HepG2 (cell line): Measurements from ENCODE around the gene PCSK7. TPM values are rescaled to one million over a fixed set of nuclear protein-coding genes. Genes with fewer than 3 reads are reported as not detected.

Source experiments
- ATAC-seq: fragments of 200-7000 bp; cut with Tn5 transposase; 3 replicates; pipeline ENCODE4 v1.9.1; 2020; ENCODE audit warnings: mild to moderate bottlenecking, moderate library complexity
- BruUV-seq: library from RNA; stranded (reverse); fragments of 400-500 nt; replicated peaks from 2 replicates; lab custom pipeline; 2021; lab: Mats Ljungman, UMichigan
- CTCF ChIA-PET: fragments of 300-600 bp; formaldehyde crosslinking; extraction: SDS; loops from one replicate; lab custom pipeline; 2021; ENCODE audit warnings: low total read pairs, inconsistent platforms, low intra/inter-chr PET ratio; lab: Yijun Ruan, JAX
- POLR2A ChIA-PET: fragments of 350-600 bp; sonication (Branson Sonifier 250); formaldehyde crosslinking; loops from one replicate; lab custom pipeline; 2020; ENCODE audit warnings: antibody characterized with exemption, inconsistent platforms; lab: Yijun Ruan, JAX
- DNase-seq: peaks from one replicate; pipeline ENCODE4 v3.0.0-alpha.2; 2015; ENCODE audit warnings: low spot score
- FAIRE-seq: peaks from 3 replicates; lab custom pipeline; 2011; peaks lifted over from hg19 to GRCh38; lab: Jason Lieb, UNC
- H2AFZ ChIP-seq: one replicate; pipeline ENCODE4 v1.6.1; 2011; ENCODE audit warnings: low read length, inconsistent platforms
- H3K27ac ChIP-seq: fragments of 300-600 bp; 3 replicates; pipeline ENCODE4 v1.8.0; 2011; ENCODE audit warnings: mixed run types, mild to moderate bottlenecking, mixed read lengths, low read length, inconsistent platforms; ENCODE audit not compliant: insufficient read depth; ENCODE audit errors: extremely low read length
- H3K27me3 ChIP-seq, 2 experiments: fragments of 200-600 bp in 1 of 2; 2 replicates in 1 of 2; 3 replicates in 1 of 2; pipeline versions ENCODE4 v1.6.0 to v1.8.0; 2011; ENCODE audit warnings: low read length in 2 of 2, mild to moderate bottlenecking in 2 of 2, moderate library complexity in 2 of 2, inconsistent platforms in 1 of 2; ENCODE audit not compliant: insufficient read depth in 2 of 2, control insufficient read depth in 1 of 2
- H3K36me3 ChIP-seq, 2 experiments: fragments of 200-600 bp in 1 of 2; replicated peaks in 1 of 2; 2 replicates in 1 of 2; 3 replicates in 1 of 2; pipeline versions ENCODE4 v1.5.1 to v1.8.0; 2011; ENCODE audit warnings: low read length in 2 of 2, inconsistent platforms in 1 of 2; ENCODE audit not compliant: insufficient read depth in 2 of 2, control insufficient read depth in 1 of 2
- H3K4me1 ChIP-seq: 2 replicates; pipeline ENCODE4 v1.5.1; 2012; ENCODE audit warnings: low read length, inconsistent platforms; ENCODE audit not compliant: insufficient read depth
- H3K4me2 ChIP-seq: 2 replicates; pipeline ENCODE4 v1.6.0; 2011; ENCODE audit warnings: low read depth, low read length, inconsistent platforms
- H3K4me3 ChIP-seq, 3 experiments: fragments of 200-600 bp in 1 of 3; sonication (generic), shearing (Covaris generic) in 1 of 3; replicated peaks in 1 of 3; 2 replicates each; pipeline ENCODE4 v1.5.1; 2011 to 2016; ENCODE audit warnings: low read length in 3 of 3, inconsistent platforms in 2 of 3, low read depth in 2 of 3, mild to moderate bottlenecking in 2 of 3, control low read depth in 1 of 3, mixed read lengths in 1 of 3; ENCODE audit not compliant: insufficient read depth in 1 of 3
- H3K79me2 ChIP-seq: one replicate; pipeline ENCODE4 v1.6.1; 2011; ENCODE audit warnings: low read length, inconsistent platforms; ENCODE audit not compliant: insufficient read depth
- H3K9ac ChIP-seq: 2 replicates; pipeline ENCODE4 v1.6.0; 2011; ENCODE audit warnings: mild to moderate bottlenecking, low read depth, low read length, inconsistent platforms; ENCODE audit not compliant: insufficient read depth
- H3K9me3 ChIP-seq: 2 replicates; pipeline ENCODE4 v1.5.1; 2012; ENCODE audit warnings: mild to moderate bottlenecking, low read length
- H4K20me1 ChIP-seq: 2 replicates; pipeline ENCODE4 v1.6.0; 2011; ENCODE audit warnings: inconsistent platforms, mild to moderate bottlenecking, low read length, moderate library complexity; ENCODE audit not compliant: insufficient read depth
- ARNTL ChIP-seq: sonication (generic); formaldehyde crosslinking; IDR thresholded peaks from 2 replicates; pipeline ENCODE4 v1.4.0; 2020; ENCODE audit warnings: mild to moderate bottlenecking, missing genetic modification reagents
- FOXA1 ChIP-seq, 2 experiments: fragments of 450-650 bp in 1 of 2; sonication (generic) in 1 of 2; formaldehyde crosslinking in 1 of 2; IDR thresholded peaks; 2 replicates each; pipeline versions ENCODE4 v1.4.0 to v1.6.1; 2016 to 2020; ENCODE audit warnings: missing genetic modification reagents in 1 of 2
- FOXC1 ChIP-seq: sonication (generic); formaldehyde crosslinking; IDR thresholded peaks from 2 replicates; pipeline ENCODE4 v1.8.0; 2022; ENCODE audit warnings: mild to moderate bottlenecking, missing genetic modification reagents, borderline replicate concordance
- KAT7 ChIP-seq: IDR thresholded peaks from 2 replicates; pipeline ENCODE4 v1.6.1; 2018; ENCODE audit warnings: borderline replicate concordance, missing compliant biosample characterization
- TCF12 ChIP-seq, 2 experiments: fragments of 450-650 bp in 1 of 2; sonication (generic) in 1 of 2; formaldehyde crosslinking in 1 of 2; IDR thresholded peaks; 2 replicates each; pipeline versions ENCODE4 v1.6.1 to v1.8.0; 2017 to 2022; ENCODE audit warnings: antibody characterized with exemption in 1 of 2, mild to moderate bottlenecking in 1 of 2, missing genetic modification reagents in 1 of 2, moderate library complexity in 1 of 2
- YEATS2 ChIP-seq: sonication (generic); formaldehyde crosslinking; IDR thresholded peaks from 2 replicates; pipeline ENCODE4 v1.4.0; 2020; ENCODE audit warnings: missing genetic modification reagents, borderline replicate concordance
- ZNF619 ChIP-seq: sonication (generic); formaldehyde crosslinking; IDR thresholded peaks from 2 replicates; pipeline ENCODE4 v1.4.0; 2020; ENCODE audit warnings: mild to moderate bottlenecking, missing genetic modification reagents
- WGBS: methylation state at CpG from one replicate; pipeline ENCODE4 v1.1.6; 2017; ENCODE audit warnings: low lambda C conversion rate; 5-methylcytosine and 5-hydroxymethylcytosine counted together
- in situ Hi-C: cut with HindIII; loops from 2 replicates; pipeline ENCODE4 v1.10.0; 2017; ENCODE audit warnings: low pct_unique_long_range_greater_than_20kb; ENCODE audit not compliant: extremely low pct_ligation_motif_present
- intact Hi-C: fragments of 100-400 bp; cut with micrococcal nuclease; formaldehyde crosslinking; loops from one replicate; pipeline ENCODE4 v1.10.0; 2022; ENCODE audit not compliant: unreplicated experiment
- polyA plus RNA-seq, 8 experiments: library from polyadenylated mRNA; depleted of rRNA in 3 of 8; stranded (reverse) in 7 of 8; unstranded in 1 of 8; fragments of >200 nt; fragmentation: Illumina TruSeq in 4 of 8; extraction: Trizol in 4 of 8; gene quantifications; 2 replicates each; pipeline versions ENCODE4 v1.2.1 to v1.2.3, GENCODE V29; 2011 to 2016; ENCODE audit warnings: low read depth in 4 of 8, missing spikeins in 1 of 8, mixed read lengths in 1 of 8; ENCODE audit not compliant: insufficient read depth in 1 of 8
- total RNA-seq, 5 experiments: library from RNA; depleted of rRNA; stranded (reverse); fragments of >200 nt; fragmentation: Illumina TruSeq; extraction: Trizol; gene quantifications; 2 replicates each; pipeline ENCODE4 v1.2.3, GENCODE V29; 2016; ENCODE audit warnings: low read depth in 1 of 5
- TF ChIP-seq, protein P1 (sequence below): sonication (generic); formaldehyde crosslinking; IDR thresholded peaks from 2 replicates; pipeline ENCODE4 v1.4.0; 2020; ENCODE audit warnings: mild to moderate bottlenecking, missing genetic modification reagents
- TF ChIP-seq, protein P2 (sequence below): sonication (generic); formaldehyde crosslinking; IDR thresholded peaks from 2 replicates; pipeline ENCODE4 v1.4.0; 2020; ENCODE audit warnings: mild to moderate bottlenecking, missing genetic modification reagents

PCSK7 gene
- total and polyA plus RNA-seq, 2 of the 13 experiments (the other 11 are each of a cell fraction or from before 2014, with no cell fraction given), result 13.4 to 13.8 TPM

DNA sequence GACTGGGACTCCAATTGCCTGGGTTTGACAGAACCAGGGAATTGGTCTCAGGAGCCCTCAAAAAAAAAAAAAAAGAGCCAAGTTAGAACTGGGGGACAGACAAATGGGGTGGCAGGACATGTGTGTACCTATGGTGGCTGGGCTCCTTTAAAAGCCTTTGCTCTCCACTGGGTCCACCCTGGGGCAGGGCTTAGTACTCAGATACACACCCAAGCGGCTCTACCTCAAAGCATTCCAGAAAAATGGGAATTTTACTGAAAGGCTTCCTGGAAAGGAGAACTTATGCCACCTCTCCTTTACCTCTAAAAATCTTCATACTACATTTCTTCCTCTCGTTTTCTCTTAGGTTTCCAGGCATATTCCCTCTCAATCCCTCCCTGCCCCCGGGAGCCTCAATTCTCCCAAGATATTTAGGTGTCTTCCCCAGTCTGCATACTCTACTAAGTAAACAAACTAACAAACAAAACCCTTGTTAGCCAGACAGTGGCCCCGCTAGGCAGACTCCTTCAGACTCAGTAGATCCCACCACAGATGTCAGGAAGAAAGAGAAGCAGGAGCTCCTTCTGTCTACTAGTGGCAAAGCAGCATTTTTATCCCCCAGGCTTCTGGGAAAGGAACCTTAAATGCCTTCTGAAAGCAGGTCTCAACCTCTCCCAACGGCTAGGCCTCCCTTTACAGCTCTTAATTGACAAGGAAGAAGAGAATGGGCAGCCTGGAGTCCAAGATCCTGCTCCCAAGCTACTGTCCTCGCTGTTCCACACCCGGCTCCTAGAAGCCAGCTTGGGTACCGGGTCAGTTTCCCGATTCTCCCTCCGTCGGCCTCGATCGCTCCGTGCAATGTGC is 653 bp downstream of the PCSK7 start:
- FAIRE-seq (no peak), ATAC-seq (peak; percentile 7; the same call in 1 of the 3 replicates), DNase-seq (no peak)
- in situ Hi-C loops, result loop anchor here (5.0 kb wide), 2 partner anchors 86 to 359 kb away; partner anchors contain the start of gene BACE1
- 3% methylated on average over 7 of the region's 14 CpGs for WGBS
- Histone ChIP-seq H3K9me3 (no peaks in the 10 kb centered on the region), H3K9ac (peak overlapping the region; percentile 78), H3K4me2 (peak overlapping the region; percentile 99), H2AFZ (no peak overlapping the region), H3K4me1 (peaks cover 27% of the 10 kb centered on the region), H3K36me3 (peaks cover 3 to 9% of the 10 kb centered on the region in 2 experiments; a peak in 2 of 5 replicates), H3K27me3 (no peaks in the 10 kb centered on the region), H4K20me1 (no peaks in the 10 kb centered on the region), H3K27ac (peak overlapping the region; percentile 42), H3K79me2 (peaks cover 10% of the 10 kb centered on the region), H3K4me3 (peak overlapping the region; percentile 69 to 99 (median 99))
- POLR2A ChIA-PET, result interaction anchor here (1.5 to 1.6 kb wide), 2 partner anchors 68 to 86 kb away, joined by 4 to 8 read pairs; no protein-coding TSS in a partner anchor
- intact Hi-C loops, result loop anchor here (5.0 kb wide), 1 partner anchor 181 kb away; no protein-coding TSS in a partner anchor
- TF ChIP-seq ARNTL (CRISPR knock-in tag), result no peak
- TF ChIP-seq, protein P1, sequence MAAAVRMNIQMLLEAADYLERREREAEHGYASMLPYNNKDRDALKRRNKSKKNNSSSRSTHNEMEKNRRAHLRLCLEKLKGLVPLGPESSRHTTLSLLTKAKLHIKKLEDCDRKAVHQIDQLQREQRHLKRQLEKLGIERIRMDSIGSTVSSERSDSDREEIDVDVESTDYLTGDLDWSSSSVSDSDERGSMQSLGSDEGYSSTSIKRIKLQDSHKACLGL (CRISPR knock-in tag), result no peak
- no peak; the same call in 1 of the 2 replicates for TF ChIP-seq FOXC1 (CRISPR knock-in tag)
- TF ChIP-seq FOXA1 (IDR thresholded peaks at IDR 0.05), result no peak
- TF ChIP-seq FOXA1 (CRISPR knock-in tag; IDR thresholded peaks at IDR 0.05), result no peak
- no peak for TF ChIP-seq TCF12 (IDR thresholded peaks at IDR 0.05)
- TF ChIP-seq TCF12 (CRISPR knock-in tag; IDR thresholded peaks at IDR 0.05), result no peak
- 0 out of 2 replicates have a peak, but pooled peaks have one; percentile 16 for TF ChIP-seq KAT7 (CRISPR knock-in tag)
- TF ChIP-seq YEATS2 (CRISPR knock-in tag), result no peak
- TF ChIP-seq ZNF619 (CRISPR knock-in tag), result no peak
- TF ChIP-seq, protein P2, sequence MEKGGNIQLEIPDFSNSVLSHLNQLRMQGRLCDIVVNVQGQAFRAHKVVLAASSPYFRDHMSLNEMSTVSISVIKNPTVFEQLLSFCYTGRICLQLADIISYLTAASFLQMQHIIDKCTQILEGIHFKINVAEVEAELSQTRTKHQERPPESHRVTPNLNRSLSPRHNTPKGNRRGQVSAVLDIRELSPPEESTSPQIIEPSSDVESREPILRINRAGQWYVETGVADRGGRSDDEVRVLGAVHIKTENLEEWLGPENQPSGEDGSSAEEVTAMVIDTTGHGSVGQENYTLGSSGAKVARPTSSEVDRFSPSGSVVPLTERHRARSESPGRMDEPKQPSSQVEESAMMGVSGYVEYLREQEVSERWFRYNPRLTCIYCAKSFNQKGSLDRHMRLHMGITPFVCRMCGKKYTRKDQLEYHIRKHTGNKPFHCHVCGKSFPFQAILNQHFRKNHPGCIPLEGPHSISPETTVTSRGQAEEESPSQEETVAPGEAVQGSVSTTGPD (CRISPR knock-in tag), result no peak
- BruUV-seq, result TSS peak; percentile 57
- CTCF ChIA-PET, result interaction anchor here (1.1 to 2.3 kb wide), 2 partner anchors 50 to 85 kb away, joined by 7 to 11 read pairs; partner anchors contain the start of gene BACE1
